ENCODE results near the gene MAP3K3. TPM values are rescaled to one million over a fixed set of nuclear protein-coding genes. Genes with fewer than 3 reads are reported as not detected.

MAP3K3 gene
- total and polyA plus RNA-seq, 9 of the 15 experiments (the other 6 are each of a cell fraction or from before 2014, with no cell fraction given) = 0.69 to 16.5 (median 12.1) TPM

GRCh38 chr17:63697341-63698286 lies 75.4 kb downstream of the MAP3K3 start:
- in situ Hi-C loops (cut with MboI) = no loop called here
- TSS peak; percentile 46 for BruUV-seq (replicated peaks)
- TF ChIP-seq ZNF347 (CRISPR knock-in tag; IDR thresholded peaks at IDR 0.05; ENCODE audit: low read depth) = no peak
- no peak for TF ChIP-seq SMARCB1 (IDR thresholded peaks at IDR 0.05; ENCODE audit: insufficient read length, low read depth)
- TF ChIP-seq ZNF436 (CRISPR knock-in tag; IDR thresholded peaks at IDR 0.05) = no peak
- TF ChIP-seq, protein P1, sequence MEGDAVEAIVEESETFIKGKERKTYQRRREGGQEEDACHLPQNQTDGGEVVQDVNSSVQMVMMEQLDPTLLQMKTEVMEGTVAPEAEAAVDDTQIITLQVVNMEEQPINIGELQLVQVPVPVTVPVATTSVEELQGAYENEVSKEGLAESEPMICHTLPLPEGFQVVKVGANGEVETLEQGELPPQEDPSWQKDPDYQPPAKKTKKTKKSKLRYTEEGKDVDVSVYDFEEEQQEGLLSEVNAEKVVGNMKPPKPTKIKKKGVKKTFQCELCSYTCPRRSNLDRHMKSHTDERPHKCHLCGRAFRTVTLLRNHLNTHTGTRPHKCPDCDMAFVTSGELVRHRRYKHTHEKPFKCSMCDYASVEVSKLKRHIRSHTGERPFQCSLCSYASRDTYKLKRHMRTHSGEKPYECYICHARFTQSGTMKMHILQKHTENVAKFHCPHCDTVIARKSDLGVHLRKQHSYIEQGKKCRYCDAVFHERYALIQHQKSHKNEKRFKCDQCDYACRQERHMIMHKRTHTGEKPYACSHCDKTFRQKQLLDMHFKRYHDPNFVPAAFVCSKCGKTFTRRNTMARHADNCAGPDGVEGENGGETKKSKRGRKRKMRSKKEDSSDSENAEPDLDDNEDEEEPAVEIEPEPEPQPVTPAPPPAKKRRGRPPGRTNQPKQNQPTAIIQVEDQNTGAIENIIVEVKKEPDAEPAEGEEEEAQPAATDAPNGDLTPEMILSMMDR (IDR thresholded peaks at IDR 0.05 in 2 of 3, conservative IDR thresholded peaks at IDR 0.05 in 1 of 3; ENCODE audit: insufficient read depth in 2 of 3, low read depth in 1 of 3, low read length in 3 of 3) = peak; percentile 59 to 84 (median 76); a peak in 5 of 6 replicates
- TF ChIP-seq EP300 (IDR thresholded peaks at IDR 0.05; ENCODE audit: low read length) = no peak
- TF ChIP-seq TAL1 (IDR thresholded peaks at IDR 0.05) = no peak
- TF ChIP-seq, protein P2, sequence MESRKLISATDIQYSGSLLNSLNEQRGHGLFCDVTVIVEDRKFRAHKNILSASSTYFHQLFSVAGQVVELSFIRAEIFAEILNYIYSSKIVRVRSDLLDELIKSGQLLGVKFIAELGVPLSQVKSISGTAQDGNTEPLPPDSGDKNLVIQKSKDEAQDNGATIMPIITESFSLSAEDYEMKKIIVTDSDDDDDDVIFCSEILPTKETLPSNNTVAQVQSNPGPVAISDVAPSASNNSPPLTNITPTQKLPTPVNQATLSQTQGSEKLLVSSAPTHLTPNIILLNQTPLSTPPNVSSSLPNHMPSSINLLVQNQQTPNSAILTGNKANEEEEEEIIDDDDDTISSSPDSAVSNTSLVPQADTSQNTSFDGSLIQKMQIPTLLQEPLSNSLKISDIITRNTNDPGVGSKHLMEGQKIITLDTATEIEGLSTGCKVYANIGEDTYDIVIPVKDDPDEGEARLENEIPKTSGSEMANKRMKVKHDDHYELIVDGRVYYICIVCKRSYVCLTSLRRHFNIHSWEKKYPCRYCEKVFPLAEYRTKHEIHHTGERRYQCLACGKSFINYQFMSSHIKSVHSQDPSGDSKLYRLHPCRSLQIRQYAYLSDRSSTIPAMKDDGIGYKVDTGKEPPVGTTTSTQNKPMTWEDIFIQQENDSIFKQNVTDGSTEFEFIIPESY (CRISPR knock-in tag; IDR thresholded peaks at IDR 0.05) = peak; percentile 58; the same call in 1 of the 2 replicates

More at GRCh38 chr17:63697341-63698286, 75.4 kb downstream of the MAP3K3 start:
- no peaks in the 10 kb centered on the region for H3K27me3 ChIP-seq (ENCODE audit: control insufficient read depth in 2 of 2, insufficient read depth in 2 of 2, low read length in 2 of 2)
- no peaks in the 10 kb centered on the region for H3K79me2 ChIP-seq (ENCODE audit: control insufficient read depth, insufficient read depth, low read length)
- CTCF ChIA-PET (ENCODE audit: low intra/inter-chr PET ratio) = interaction anchor here (0.7 to 1.7 kb wide), 3 partner anchors 137 to 273 kb away, joined by 3 to 5 read pairs (median 3); no protein-coding TSS in a partner anchor
- no peaks in the 10 kb centered on the region for H3K9me3 ChIP-seq (replicated peaks; ENCODE audit: control insufficient read depth, insufficient read depth, low read depth, low read length)
- intact Hi-C loops (cut with micrococcal nuclease) = loop anchor here (5.0 to 10.0 kb wide), 3 partner anchors 75 to 270 kb away; partner anchors contain the start of gene MAP3K3
- peak overlapping the region in 1 of 2 experiments; percentile 43; a peak in 1 of 4 replicates for H3K9ac ChIP-seq (ENCODE audit: insufficient read depth in 1 of 2, low read depth in 2 of 2, low read length in 2 of 2)
- POLR2A ChIA-PET = interaction anchor here (0.6 to 2.0 kb wide), 6 partner anchors 9 to 133 kb away, joined by 3 to 7 read pairs (median 4); partner anchors contain the start of genes CCDC47 and DDX42
- H3K27ac ChIP-seq (ENCODE audit: extremely low read depth, low read depth, low read length) = no peak overlapping the region
- peaks cover 0 to 47% of the 10 kb centered on the region in 2 experiments; a peak in 2 of 5 replicates for H3K4me1 ChIP-seq (replicated peaks in 1 of 2; ENCODE audit: control insufficient read depth in 2 of 2, insufficient read depth in 2 of 2, low read length in 2 of 2)
- WGBS (ENCODE audit: insufficient coverage, low coverage, missing lambda C conversion rate) = 56% methylated on average over 18 of the region's 22 CpGs
- H3K9me1 ChIP-seq (ENCODE audit: control insufficient read depth, insufficient read depth, low read length) = no peaks in the 10 kb centered on the region
- H2AFZ ChIP-seq (ENCODE audit: low read depth, low read length) = no peak overlapping the region
- DNase-seq (ENCODE audit: extremely low read depth in 1 of 4, low spot score in 3 of 4) (peak; percentile 40 to 65 (median 56)), ATAC-seq (peak; percentile 61), FAIRE-seq (no peak)
- H3K4me2 ChIP-seq (ENCODE audit: insufficient read depth, low read length) = no peak overlapping the region
- peaks cover 5% of the 10 kb centered on the region; the same call in 1 of the 3 replicates for H3K36me3 ChIP-seq (ENCODE audit: control insufficient read depth, insufficient read depth, low read length)
- H4K20me1 ChIP-seq (replicated peaks; ENCODE audit: control insufficient read depth, insufficient read depth, low read length) = no peaks in the 10 kb centered on the region
- no peak overlapping the region for H3K4me3 ChIP-seq
